Gastrocnemius medialis (tissue), 4 donors: ENCODE results near the gene EMILIN2. TPM values are rescaled to one million over a fixed set of nuclear protein-coding genes. Genes with fewer than 3 reads are reported as not detected.

Experiments
- ATAC-seq, 2 donors: fragments of 150-250 bp; one replicate each; pipeline ENCODE4 v1.9.1; 2016
- DNase-seq, 2 donors: peaks; one replicate each; pipeline ENCODE4 v3.0.0-alpha.2; 2019
- H3K27ac ChIP-seq, 4 donors: fragments of 200-600 bp; sonication (generic); 1 replicate in 1 of 4; 2 replicates in 3 of 4; pipeline ENCODE4 v1.5.1; 2016 to 2018; ENCODE audit warnings: mild to moderate bottlenecking in 2 of 4, moderate library complexity in 1 of 4
- H3K27me3 ChIP-seq, 3 donors: fragments of 200-600 bp; sonication (generic) in 2 of 3; 1 replicate in 1 of 3; 2 replicates in 2 of 3; pipeline versions ENCODE4 v1.5.1 to v1.6.0; 2016 to 2019; ENCODE audit warnings: mild to moderate bottlenecking in 1 of 3, moderate library complexity in 1 of 3
- H3K36me3 ChIP-seq, 2 donors: fragments of 200-600 bp; sonication (generic) in 1 of 2; one replicate each; pipeline ENCODE4 v1.5.1; 2017 to 2018
- H3K4me1 ChIP-seq, 2 donors: fragments of 200-600 bp; sonication (generic) in 1 of 2; one replicate each; pipeline ENCODE4 v1.5.1; 2016 to 2017; ENCODE audit warnings: mild to moderate bottlenecking in 2 of 2
- H3K4me3 ChIP-seq, 4 donors: fragments of 200-600 bp; sonication (generic) in 3 of 4; 1 replicate in 1 of 4; 2 replicates in 3 of 4; pipeline ENCODE4 v1.5.1; 2016 to 2019; ENCODE audit warnings: mild to moderate bottlenecking in 2 of 4
- H3K9me3 ChIP-seq, 3 donors: fragments of 200-600 bp; sonication (generic) in 2 of 3; 1 replicate in 1 of 3; 2 replicates in 2 of 3; pipeline ENCODE4 v1.5.1; 2016 to 2019
- CTCF ChIP-seq, 5 experiments: fragments of 450-650 bp in 3 of 5; fragments of 200-600 bp in 2 of 5; sonication (generic) in 2 of 5; IDR thresholded peaks in 4 of 5; conservative IDR thresholded peaks in 1 of 5; 1 replicate in 4 of 5; 2 replicates in 1 of 5; pipeline ENCODE4 v1.5.1; 2016 to 2019; ENCODE audit warnings: antibody characterized with exemption in 5 of 5, mild to moderate bottlenecking in 3 of 5, moderate library complexity in 3 of 5
- POLR2A ChIP-seq, 2 donors: fragments of 450-650 bp; IDR thresholded peaks; one replicate each; pipeline ENCODE4 v1.6.1; 2017; ENCODE audit warnings: antibody characterized with exemption in 2 of 2, mild to moderate bottlenecking in 2 of 2, moderate library complexity in 2 of 2
- in situ Hi-C, 4 donors: fragments of 200-750 bp; cut with MboI; loops; one replicate each; pipeline versions ENCODE4 v1.15.0 to v1.8.0; 2017; ENCODE audit warnings: low sequenced_read_pairs in 4 of 4
- intact Hi-C: fragments of 100-400 bp; cut with DNase I; formaldehyde crosslinking; loops from one replicate; pipeline ENCODE4 v1.15.1; 2023; ENCODE audit warnings: low total_unique reads
- total RNA-seq, 4 donors: library from RNA; depleted of rRNA; stranded (reverse); fragments of >200 nt; gene quantifications; one replicate each; pipeline versions ENCODE4 v1.1.0 to v1.2.3, GENCODE V29; 2016

EMILIN2 gene
- total RNA-seq, 4 donors from 2014 or later, result 1.9 to 10.5 (median 5.6) TPM

DNA sequence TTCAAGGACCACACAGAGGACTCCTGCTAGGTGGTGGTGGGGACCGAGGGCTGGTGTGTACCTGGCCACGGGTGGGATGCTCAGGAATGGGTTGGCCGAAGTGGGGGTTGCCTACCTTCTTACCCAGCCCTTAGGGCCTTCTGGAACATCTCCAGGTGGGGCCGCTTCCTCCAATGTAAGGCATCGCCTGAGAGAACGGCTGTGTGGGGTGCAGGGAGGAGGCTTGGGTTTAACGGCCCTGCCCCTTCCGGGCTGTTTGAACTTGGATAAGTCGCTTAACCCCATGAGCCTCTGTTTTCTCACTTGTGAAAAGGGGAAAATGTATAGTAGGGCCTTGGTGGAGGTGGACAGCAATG is 35.0 kb downstream of the EMILIN2 start:
- Histone ChIP-seq H3K4me3 (no peak overlapping the region), H3K4me1 (no peaks in the 10 kb centered on the region), H3K36me3 (no peaks in the 10 kb centered on the region), H3K27ac (no peak overlapping the region), H3K27me3 (peaks cover 0 to 4% (median 4%) of the 10 kb centered on the region in 3 donors), H3K9me3 (no peaks in the 10 kb centered on the region)
- TF ChIP-seq CTCF (IDR thresholded peaks at IDR 0.05 in 4 of 5, conservative IDR thresholded peaks at IDR 0.05 in 1 of 5), result no peak
- TF ChIP-seq POLR2A (IDR thresholded peaks at IDR 0.05), result no peak
- intact Hi-C loops, result no loop called here
- no peak for DNase-seq
- ATAC-seq, result no peak
- in situ Hi-C loops, result no loop called here

- no peak overlapping the region for H3K27ac ChIP-seq
- no peaks in the 10 kb centered on the region for H3K36me3 ChIP-seq
- H3K4me3 ChIP-seq, result no peak overlapping the region
- in situ Hi-C loops, result no loop called here
- TF ChIP-seq POLR2A (IDR thresholded peaks at IDR 0.05) (no peak), CTCF (IDR thresholded peaks at IDR 0.05 in 4 of 5, conservative IDR thresholded peaks at IDR 0.05 in 1 of 5) (no peak)
- ATAC-seq, result no peak
- intact Hi-C loops, result no loop called here
- no peaks in the 10 kb centered on the region for H3K4me1 ChIP-seq
- H3K9me3 ChIP-seq, result no peaks in the 10 kb centered on the region
- peaks cover 0 to 4% (median 4%) of the 10 kb centered on the region in 3 donors for H3K27me3 ChIP-seq
- DNase-seq, result no peak
Observed at GRCh38 chr18:2882201-2882600, 35.4 kb downstream of the EMILIN2 start.

DNA sequence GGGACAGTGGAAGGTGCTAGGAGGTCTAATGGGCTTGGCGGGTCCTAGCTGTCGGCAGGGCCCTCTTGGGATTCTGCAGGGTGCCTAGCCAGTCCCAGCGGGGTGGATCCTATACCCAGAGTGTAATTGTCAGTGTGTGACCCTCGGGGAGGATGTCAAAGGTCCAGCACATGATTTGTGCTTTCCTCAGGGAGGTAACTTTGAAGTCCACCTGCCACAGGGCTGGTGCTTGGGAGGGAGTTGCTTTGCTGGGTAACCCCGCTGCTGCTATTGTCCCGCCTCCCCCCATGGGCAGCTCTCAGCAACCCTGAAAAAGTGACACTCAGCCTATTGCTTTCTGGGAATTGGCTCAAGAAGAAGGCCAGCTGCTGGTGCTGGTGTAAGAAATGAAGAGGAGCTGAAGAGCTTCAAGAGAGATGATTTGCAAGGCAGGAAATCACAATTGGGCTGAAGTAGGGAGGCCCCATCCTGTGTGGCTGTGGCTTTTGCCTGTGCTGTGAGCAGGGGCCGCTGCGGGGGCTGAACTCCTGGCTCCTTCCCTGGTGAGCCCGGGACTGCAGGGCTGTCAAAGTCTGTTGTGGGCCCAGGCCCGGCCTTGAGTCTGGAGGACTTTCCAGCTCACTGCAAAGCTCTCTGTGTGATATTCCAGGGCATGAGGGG is 36.4 kb downstream of the EMILIN2 start:
- intact Hi-C loops, result no loop called here
- Histone ChIP-seq H3K9me3 (no peaks in the 10 kb centered on the region), H3K36me3 (no peaks in the 10 kb centered on the region), H3K4me1 (no peaks in the 10 kb centered on the region), H3K4me3 (no peak overlapping the region), H3K27me3 (peaks cover 0 to 4% (median 4%) of the 10 kb centered on the region in 3 donors), H3K27ac (no peak overlapping the region)
- no peak for ATAC-seq
- in situ Hi-C loops, result no loop called here
- TF ChIP-seq CTCF (IDR thresholded peaks at IDR 0.05 in 4 of 5, conservative IDR thresholded peaks at IDR 0.05 in 1 of 5) (no peak), POLR2A (IDR thresholded peaks at IDR 0.05) (no peak)
- DNase-seq, result no peak

DNA sequence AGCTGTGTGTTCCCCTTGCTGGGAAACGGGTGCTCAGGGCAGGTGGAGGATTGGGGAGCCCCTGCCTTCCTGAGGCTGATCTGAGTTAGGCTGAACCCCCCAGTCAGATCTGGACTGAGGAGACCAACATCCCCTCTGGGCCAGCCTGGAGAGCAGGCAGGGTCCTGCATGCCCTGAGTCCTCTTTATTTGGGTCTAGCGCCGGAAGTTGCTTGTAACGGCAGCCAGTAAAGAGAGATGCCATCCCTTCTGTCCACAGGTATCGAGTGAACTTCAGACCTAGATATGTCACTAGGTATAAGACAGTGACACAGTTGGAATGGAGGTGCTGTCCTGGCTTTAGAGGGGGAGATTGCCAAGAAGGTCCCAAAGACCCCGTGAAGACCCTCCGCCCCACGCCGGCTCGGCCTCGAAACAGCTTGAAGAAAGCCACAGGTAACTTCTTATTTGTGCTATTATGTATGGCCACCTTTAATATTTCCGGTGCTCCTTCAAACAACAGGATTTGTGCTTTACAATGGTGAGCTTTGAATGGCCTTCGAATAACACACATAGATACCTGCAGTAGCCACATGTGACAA is 38.0 kb downstream of the EMILIN2 start:
- intact Hi-C loops (no loop called here), in situ Hi-C loops (no loop called here)
- no peak for TF ChIP-seq CTCF (IDR thresholded peaks at IDR 0.05 in 4 of 5, conservative IDR thresholded peaks at IDR 0.05 in 1 of 5)
- TF ChIP-seq POLR2A (IDR thresholded peaks at IDR 0.05), result no peak
- H3K4me1 ChIP-seq, result no peaks in the 10 kb centered on the region
- peaks cover 0 to 4% (median 0%) of the 10 kb centered on the region in 3 donors for H3K27me3 ChIP-seq
- H3K9me3 ChIP-seq, result no peaks in the 10 kb centered on the region
- H3K4me3 ChIP-seq, result no peak overlapping the region
- H3K36me3 ChIP-seq, result no peaks in the 10 kb centered on the region
- no peak overlapping the region for H3K27ac ChIP-seq
- no peak for DNase-seq
- no peak for ATAC-seq
